Naive thymus-derived CD8-positive, alpha-beta T cell (primary cell): ENCODE results near the gene CRTC2. TPM values are rescaled to one million over a fixed set of nuclear protein-coding genes. Genes with fewer than 3 reads are reported as not detected.
"Not testable (repeated sequence)": the region's sequence is repeated elsewhere in the genome, so short reads cannot be mapped to it uniquely, and the experiment has no call there.

Source experiments
- ATAC-seq, 2 donors: fragments of 150-1000 bp; cut with Tn5 transposase in 1 of 2; sonication (Bioruptor Pico), chemical (Tn5 transposase) in 1 of 2; 1 replicate in 1 of 2; 2 replicates in 1 of 2; pipeline ENCODE4 v1.10.0; 2021; ENCODE audit warnings: mild to moderate bottlenecking in 2 of 2, moderate library complexity in 2 of 2
- POLR2A ChIA-PET: fragments of 350-600 bp; sonication (Branson Sonifier 250); formaldehyde crosslinking; loops from one replicate; lab custom pipeline; 2021; ENCODE audit warnings: antibody characterized with exemption; lab: Charles Lee
- DNase-seq, 10 donors: peaks; one replicate each; pipeline versions ENCODE4 v3.0.0 to v3.0.0-alpha.2; 2020 to 2022
- H3K27ac Mint-ChIP-seq, 10 donors: one replicate each; pipeline ENCODE4 v1.8.0; 2020 to 2022; ENCODE audit warnings: mild to moderate bottlenecking in 10 of 10, mixed read lengths in 10 of 10, moderate library complexity in 4 of 10, inconsistent platforms in 1 of 10
- H3K27me3 Mint-ChIP-seq, 5 donors: one replicate each; pipeline ENCODE4 v1.8.0; 2021 to 2022; ENCODE audit warnings: mixed read lengths in 5 of 5
- H3K36me3 Mint-ChIP-seq, 3 donors: one replicate each; pipeline ENCODE4 v1.8.0; 2020 to 2022; ENCODE audit warnings: mixed read lengths in 3 of 3, mild to moderate bottlenecking in 2 of 3, inconsistent platforms in 1 of 3
- H3K4me1 Mint-ChIP-seq, 4 donors: one replicate each; pipeline ENCODE4 v1.8.0; 2021 to 2022; ENCODE audit warnings: mixed read lengths in 4 of 4
- H3K4me3 Mint-ChIP-seq, 10 donors: one replicate each; pipeline ENCODE4 v1.8.0; 2020 to 2022; ENCODE audit warnings: mild to moderate bottlenecking in 10 of 10, mixed read lengths in 10 of 10, moderate library complexity in 6 of 10, inconsistent platforms in 1 of 10
- H3K9me3 Mint-ChIP-seq, 9 donors: one replicate each; pipeline ENCODE4 v1.8.0; 2020 to 2022; ENCODE audit warnings: mixed read lengths in 9 of 9, mild to moderate bottlenecking in 3 of 9, inconsistent platforms in 1 of 9, moderate library complexity in 1 of 9
- microRNA-seq: library from miRNA; unstranded; fragments of <30 nt; microRNA quantifications from one replicate; pipeline ENCODE4 v1.2.0, GENCODE V29; 2022; ENCODE audit warnings: borderline microRNAs expressed
- polyA plus RNA-seq, 3 donors: library from polyadenylated mRNA; unstranded; fragments of 300-500 nt; fragmentation: Illumina TruSeq; gene quantifications; one replicate each; pipeline ENCODE4 v1.2.3, GENCODE V29; 2021
- total RNA-seq, 8 experiments: library from RNA in 2 of 8; stranded (reverse) in 2 of 8; gene quantifications; one replicate each; pipeline ENCODE4 v1.2.3 and lab custom pipeline; 2021 to 2026

The CRTC2 gene
- total and polyA plus RNA-seq, 5 experiments from 2014 or later = 21.4 to 147 (median 49.6) TPM

GRCh38 chr1:153907134-153907533, 51.3 kb downstream of the CRTC2 start:
- Mint-ChIP-seq H3K36me3 (peaks cover 4 to 53% (median 7%) of the 10 kb centered on the region in 3 donors), H3K27me3 (no peaks in the 10 kb centered on the region), H3K4me1 (peaks cover 18 to 60% (median 45%) of the 10 kb centered on the region in 4 donors), H3K9me3 (no peaks in the 10 kb centered on the region), H3K27ac (peak overlapping the region in 4 of 10 donors; percentile 5 to 37 (median 21)), H3K4me3 (peak overlapping the region in 1 of 10 donors; percentile 24)
- DNase-seq = no peak
- POLR2A ChIA-PET = no interaction called here
- ATAC-seq = no peak

- no peaks in the 10 kb centered on the region for H3K9me3 Mint-ChIP-seq
- no peaks in the 10 kb centered on the region for H3K27me3 Mint-ChIP-seq
- no peak for DNase-seq
- peak overlapping the region in 8 of 10 donors; percentile 10 to 79 (median 68) for H3K27ac Mint-ChIP-seq
- POLR2A ChIA-PET = no interaction called here
- peaks cover 18 to 56% (median 39%) of the 10 kb centered on the region in 4 donors for H3K4me1 Mint-ChIP-seq
- no peak for ATAC-seq
- peaks cover 4 to 50% (median 5%) of the 10 kb centered on the region in 3 donors for H3K36me3 Mint-ChIP-seq
- peak overlapping the region in 2 of 10 donors; percentile 4 to 22 for H3K4me3 Mint-ChIP-seq
Observed at GRCh38 chr1:153906396-153906795, 52.0 kb downstream of the CRTC2 start.

GRCh38 chr1:153905908-153906307, 52.5 kb downstream of the CRTC2 start:
- Mint-ChIP-seq H3K4me1 (peaks cover 15 to 55% (median 37%) of the 10 kb centered on the region in 4 donors), H3K27ac (peak overlapping the region in 7 of 10 donors; percentile 10 to 79 (median 66)), H3K36me3 (peaks cover 4 to 50% (median 5%) of the 10 kb centered on the region in 3 donors), H3K4me3 (peak overlapping the region in 2 of 10 donors; percentile 10 to 22)
- H3K27me3 Mint-ChIP-seq, POLR2A ChIA-PET, DNase-seq, ATAC-seq, H3K9me3 Mint-ChIP-seq: not testable (repeated sequence)

GRCh38 chr1:153903841-153904455, 54.5 kb downstream of the CRTC2 start:
- Mint-ChIP-seq H3K27ac (peak overlapping the region in 8 of 10 donors; percentile 9 to 85 (median 38)), H3K4me3 (peak overlapping the region in 1 of 10 donors; percentile 26), H3K36me3 (peaks cover 7 to 61% (median 9%) of the 10 kb centered on the region in 3 donors), H3K9me3 (no peaks in the 10 kb centered on the region), H3K4me1 (peaks cover 12 to 61% (median 36%) of the 10 kb centered on the region in 4 donors), H3K27me3 (no peaks in the 10 kb centered on the region)
- DNase-seq = no peak
- POLR2A ChIA-PET = no interaction called here
- no peak for ATAC-seq

GRCh38 chr1:153899509-153899908, 58.9 kb downstream of the CRTC2 start:
- H3K9me3 Mint-ChIP-seq = no peaks in the 10 kb centered on the region
- POLR2A ChIA-PET = no interaction called here
- H3K4me3 Mint-ChIP-seq = no peak overlapping the region
- peaks cover 3 to 65% (median 4%) of the 10 kb centered on the region in 3 donors for H3K36me3 Mint-ChIP-seq
- no peak for ATAC-seq
- H3K27ac Mint-ChIP-seq = no peak overlapping the region
- DNase-seq = no peak
- H3K4me1 Mint-ChIP-seq = peaks cover 12 to 52% (median 32%) of the 10 kb centered on the region in 4 donors
- no peaks in the 10 kb centered on the region for H3K27me3 Mint-ChIP-seq

Small RNAs within 50 kb of the gene (microRNA-seq; reads per million reads assigned to microRNA genes)
- gene MIR6737 = not detected

Other genes with a start within 250 kb of the CRTC2 start
- gene INTS3, start 230.6 kb downstream of the CRTC2 start, total RNA-seq = 10 to 100 TPM; 58.2 to 60.6 TPM
- gene INTS3, start 230.6 kb downstream of the CRTC2 start, polyA plus RNA-seq = 10 to 100 TPM in 2 of 3 donors, 1 to 10 TPM in 1; 10.0 to 13.8 (median 10.8) TPM
- gene SLC27A3, start 183.2 kb downstream of the CRTC2 start, total RNA-seq = 10 to 100 TPM; 15.3 to 18.5 TPM
- 10 to 100 TPM in 2 of 3 donors, 1 to 10 TPM in 1; 8.4 to 15.6 (median 10.0) TPM for gene SLC27A3, start 183.2 kb downstream of the CRTC2 start, polyA plus RNA-seq
- gene GATAD2B, start 35.6 kb downstream of the CRTC2 start, total RNA-seq = 100 to 1,000 TPM; 110 to 120 TPM
- gene GATAD2B, start 35.6 kb downstream of the CRTC2 start, polyA plus RNA-seq = 1 to 10 TPM; 4.4 to 5.3 (median 5.2) TPM
- 100 to 1,000 TPM; 174 to 194 TPM for gene DENND4B, start 11.9 kb downstream of the CRTC2 start, total RNA-seq
- 10 to 100 TPM; 12.0 to 21.2 (median 19.0) TPM for gene DENND4B, start 11.9 kb downstream of the CRTC2 start, polyA plus RNA-seq
- gene SLC39A1, start 4.9 kb upstream of the CRTC2 start, total RNA-seq = 10 to 100 TPM; 14.7 to 14.9 TPM
- 10 to 100 TPM; 29.5 to 35.2 (median 32.6) TPM for gene SLC39A1, start 4.9 kb upstream of the CRTC2 start, polyA plus RNA-seq
- gene CREB3L4, start 9.3 kb upstream of the CRTC2 start, total RNA-seq = 10 to 100 TPM; 11.1 to 13.2 TPM
- 1 to 10 TPM; 4.3 to 6.0 (median 4.4) TPM for gene CREB3L4, start 9.3 kb upstream of the CRTC2 start, polyA plus RNA-seq
- gene JTB, start 19.1 kb upstream of the CRTC2 start, total RNA-seq = 100 to 1,000 TPM; 120 to 121 TPM
- gene JTB, start 19.1 kb upstream of the CRTC2 start, polyA plus RNA-seq = 100 to 1,000 TPM; 302 to 384 (median 322) TPM
- gene RAB13, start 27.7 kb upstream of the CRTC2 start, total RNA-seq = 1 to 10 TPM; 2.8 to 3.1 TPM
- gene RAB13, start 27.7 kb upstream of the CRTC2 start, polyA plus RNA-seq = 1 to 10 TPM in 1 of 3 donors, under 1 TPM in 2; 0.53 to 1.0 (median 0.66) TPM
- 1,000 to 10,000 TPM; 5,101 to 5,184 TPM for gene RPS27, start 32.1 kb upstream of the CRTC2 start, total RNA-seq
- over 10,000 TPM; 23,491 to 26,660 (median 26,449) TPM for gene RPS27, start 32.1 kb upstream of the CRTC2 start, polyA plus RNA-seq
- gene NUP210L, start 196.5 kb upstream of the CRTC2 start, total RNA-seq = under 1 TPM; 0.16 to 0.22 TPM
- gene NUP210L, start 196.5 kb upstream of the CRTC2 start, polyA plus RNA-seq = under 1 TPM in 1 of 3 donors, not detected in 2; 0.06 TPM
- gene TPM3, start 233.5 kb upstream of the CRTC2 start, total RNA-seq = 100 to 1,000 TPM; 287 to 307 TPM
- gene TPM3, start 233.5 kb upstream of the CRTC2 start, polyA plus RNA-seq = 1,000 to 10,000 TPM in 1 of 3 donors, 100 to 1,000 TPM in 2; 791 to 1,022 (median 805) TPM
- not detected for gene CFAP141, start 247.7 kb upstream of the CRTC2 start, total RNA-seq
- gene CFAP141, start 247.7 kb upstream of the CRTC2 start, polyA plus RNA-seq = not detected